Measurements from ENCODE around the gene SEC24D. TPM values are rescaled to one million over a fixed set of nuclear protein-coding genes. Genes with fewer than 3 reads are reported as not detected.

Gene SEC24D
- total RNA-seq, 1 experiment from 2014 or later: 63.1 TPM

GRCh38 chr4:118684873-118685811 is 150.8 kb downstream of the SEC24D start, which contains the start of gene METTL14 (continued):
- peak; percentile 44; the same call in 1 of the 2 replicates for TF ChIP-seq ARID4B (CRISPR knock-in tag; IDR thresholded peaks at IDR 0.05; ENCODE audit: borderline replicate concordance)
- no peak for TF ChIP-seq MYBL2 (CRISPR knock-in tag; IDR thresholded peaks at IDR 0.05)
- peak; percentile 43; the same call in 1 of the 2 replicates for TF ChIP-seq USF2 (CRISPR knock-in tag; IDR thresholded peaks at IDR 0.05)
- TF ChIP-seq ELF4 (CRISPR knock-in tag; IDR thresholded peaks at IDR 0.05; ENCODE audit: low read depth): no peak
- TF ChIP-seq FOXK1 (CRISPR knock-in tag; IDR thresholded peaks at IDR 0.05): peak; percentile 70; the same call in 1 of the 2 replicates
- 0 out of 2 replicates have a peak, but pooled peaks have one; percentile 4 for TF ChIP-seq ETV6 (CRISPR knock-in tag; IDR thresholded peaks at IDR 0.05)

GRCh38 chr4:118683513-118683912 is 152.4 kb downstream of the SEC24D start:
- ChIA-PET POLR2A (no interaction called here), CTCF (interaction anchor here (0.5 to 2.9 kb wide), 5 partner anchors 9 to 330 kb away, joined by 3 to 18 read pairs (median 4); partner anchors contain the start of gene PRSS12)
- Mint-ChIP-seq H3K27ac (peak overlapping the region; percentile 11; the same call in 1 of the 2 replicates), H3K4me3 (peak overlapping the region; percentile 50), H3K4me1 (peaks cover 17% of the 10 kb centered on the region), H3K9me3 (no peaks in the 10 kb centered on the region), H3K27me3 (ENCODE audit: low read depth) (no peaks in the 10 kb centered on the region), H3K36me3 (peaks cover 5% of the 10 kb centered on the region)
- DNase-seq (ENCODE audit: low spot score) (no peak), ATAC-seq (peak; percentile 23)
- TF ChIP-seq MYBL2 (CRISPR knock-in tag; IDR thresholded peaks at IDR 0.05) (no peak), PRRX2 (CRISPR knock-in tag; IDR thresholded peaks at IDR 0.05) (no peak), CREM (CRISPR knock-in tag; IDR thresholded peaks at IDR 0.05) (no peak), PRDM15 (CRISPR knock-in tag; IDR thresholded peaks at IDR 0.05) (no peak)

- ATAC-seq (no peak), DNase-seq (ENCODE audit: low spot score) (no peak)
- Mint-ChIP-seq H3K4me1 (peaks cover 17% of the 10 kb centered on the region), H3K4me3 (peak overlapping the region; percentile 50), H3K36me3 (peaks cover 5% of the 10 kb centered on the region), H3K9me3 (no peaks in the 10 kb centered on the region), H3K27me3 (ENCODE audit: low read depth) (no peaks in the 10 kb centered on the region; the same call in 1 of the 2 replicates), H3K27ac (peak overlapping the region; percentile 11; the same call in 1 of the 2 replicates)
- ChIA-PET POLR2A (no interaction called here), CTCF (interaction anchor here (0.8 to 2.9 kb wide), 3 partner anchors 8 to 330 kb away, joined by 3 to 18 read pairs (median 3); partner anchors contain the start of gene PRSS12)
- TF ChIP-seq ATF6 (CRISPR knock-in tag; IDR thresholded peaks at IDR 0.05) (no peak), JUN (CRISPR knock-in tag; IDR thresholded peaks at IDR 0.05) (no peak), ATF3 (CRISPR knock-in tag; conservative IDR thresholded peaks at IDR 0.05) (no peak), ZNF138 (CRISPR knock-in tag; conservative IDR thresholded peaks at IDR 0.05) (no peak), CTCF (IDR thresholded peaks at IDR 0.05) (peak; percentile 25; the same call in 1 of the 2 replicates)
These were observed 153.0 kb downstream of the SEC24D start for GRCh38 chr4:118682928-118683327.
